Hematopoietic multipotent progenitor cell (in vitro differentiated cells): ENCODE data around the gene PCYT1B. TPM values are rescaled to one million over a fixed set of nuclear protein-coding genes. Genes with fewer than 3 reads are reported as not detected.

ENCODE experiments used
- DNase-seq, 3 donors: peaks; one replicate each; pipeline ENCODE4 v3.0.0-alpha.2; 2011 to 2015; ENCODE audit warnings: low read depth in 2 of 3, low spot score in 2 of 3
- small RNA-seq: library from RNA; depleted of rRNA; stranded (forward); fragments of <200 nt; gene quantifications from one replicate; pipeline ENCODE3, GENCODE V24; 2012
- total RNA-seq: library from RNA; depleted of rRNA; stranded (reverse); fragments of >200 nt; gene quantifications from one replicate; pipeline ENCODE4 v1.2.3, GENCODE V29; 2012

Gene PCYT1B
- total RNA-seq, 1 donor: 14.3 TPM

DNA sequence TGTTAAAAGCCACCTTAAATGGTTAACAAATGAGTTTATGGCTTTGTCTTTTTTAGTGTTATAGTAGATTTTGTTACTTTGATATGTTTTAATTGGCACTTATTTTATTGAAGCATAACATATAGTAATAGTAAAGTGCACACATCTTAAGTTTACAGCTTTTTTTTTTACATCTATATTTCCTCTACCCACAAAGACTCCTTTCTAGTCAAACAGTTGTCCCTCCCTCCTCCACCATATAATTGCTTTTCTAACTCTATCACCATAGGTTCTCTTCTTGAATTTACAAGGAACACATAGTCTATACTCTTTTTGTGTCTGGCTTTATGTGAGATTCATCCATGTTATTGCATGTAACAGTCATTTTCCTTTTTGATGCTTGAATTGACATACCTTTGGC, 110.6 kb downstream of the PCYT1B start:
- DNase-seq: no peak

GRCh38 chrX:24528605-24529004, 118.5 kb downstream of the PCYT1B start:
- no peak for DNase-seq

DNA sequence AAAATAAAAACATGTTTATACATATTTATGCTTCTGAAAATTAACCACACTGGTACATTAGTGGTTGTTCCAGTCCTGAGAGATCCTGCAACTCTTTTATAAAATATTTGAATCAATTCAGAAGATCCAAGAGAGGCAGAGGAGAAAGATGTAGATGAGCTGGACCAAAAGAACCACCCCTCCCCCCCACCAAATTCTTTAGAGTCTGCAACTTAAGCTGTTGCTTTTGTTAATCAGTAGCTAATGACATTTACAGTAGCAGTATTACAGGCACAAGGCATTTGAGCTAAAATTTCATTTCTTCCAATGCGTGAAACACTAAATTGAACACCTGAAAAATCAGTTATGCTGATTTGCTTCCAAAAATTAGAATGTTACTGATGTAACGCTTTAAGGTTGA, 120.5 kb downstream of the PCYT1B start:
- no peak for DNase-seq

- DNase-seq: no peak
Observed at GRCh38 chrX:24525455-24525854, 121.7 kb downstream of the PCYT1B start.

DNA sequence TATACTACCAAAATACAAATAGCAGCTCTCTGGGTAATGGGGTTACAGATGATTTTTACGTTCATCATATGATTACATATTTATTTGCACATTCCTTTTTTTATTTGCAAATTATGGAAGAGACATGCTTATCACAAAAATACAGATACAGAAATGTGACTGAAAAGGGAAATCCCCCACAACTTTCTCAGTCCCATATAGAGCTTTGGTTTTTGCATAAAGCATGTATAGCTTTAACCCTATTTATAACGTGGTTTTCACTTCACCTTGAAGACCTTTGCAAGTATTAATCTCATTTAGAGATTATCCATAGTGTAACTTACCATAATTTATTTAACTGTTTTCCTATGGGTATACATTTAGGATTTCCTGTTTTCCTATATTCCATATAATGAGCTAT, 126.7 kb downstream of the PCYT1B start:
- no peak for DNase-seq

- no peak for DNase-seq
Observed at GRCh38 chrX:24515447-24515846, 131.7 kb downstream of the PCYT1B start.

DNA sequence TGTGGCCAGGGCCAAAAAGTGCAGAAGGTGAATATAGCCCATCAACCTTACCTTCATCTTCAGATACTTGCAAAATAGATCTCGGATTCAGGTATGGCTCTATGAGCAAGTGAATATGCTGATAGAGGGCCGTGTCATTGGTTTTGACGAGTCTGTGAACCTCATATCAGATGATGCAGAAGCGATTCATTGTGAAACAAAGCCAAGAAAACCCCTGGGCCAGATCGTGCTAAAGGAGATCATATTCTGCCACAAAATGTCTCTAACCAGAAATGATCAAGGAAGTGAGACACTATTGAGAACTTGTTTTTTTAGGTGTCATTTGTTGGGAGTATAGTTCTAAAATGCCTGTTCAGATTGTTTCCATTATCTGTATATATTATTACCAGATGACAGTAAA, 133.7 kb downstream of the PCYT1B start:
- no peak for DNase-seq

- DNase-seq: no peak
Observed at GRCh38 chrX:24508375-24508774, 138.8 kb downstream of the PCYT1B start.

Small RNA genes within 50 kb of the gene (small RNA-seq; reads per million reads assigned to genes)
- not detected for gene SNRPEP9

Other genes starting within 250 kb of the PCYT1B start
- 12.7 TPM for gene PDK3, start 182.1 kb downstream of the PCYT1B start, total RNA-seq
- 12.9 TPM for gene POLA1, start 46.6 kb upstream of the PCYT1B start, total RNA-seq